H9 (cell line): ENCODE measurements around the gene CDH4. TPM values are rescaled to one million over a fixed set of nuclear protein-coding genes. Genes with fewer than 3 reads are reported as not detected.

Experiments
- DNase-seq: peaks from one replicate; pipeline ENCODE4 v3.0.0-alpha.2; 2017
- H2AFZ ChIP-seq: one replicate; pipeline ENCODE4 v1.6.1; 2013; ENCODE audit warnings: mild to moderate bottlenecking, low read length, control low read depth, moderate library complexity
- H2AK5ac ChIP-seq: 2 replicates; pipeline ENCODE4 v1.6.1; 2013; ENCODE audit warnings: low read length, control low read depth, mixed read lengths; ENCODE audit not compliant: insufficient read length
- H2BK120ac ChIP-seq: one replicate; pipeline ENCODE4 v1.6.1; 2013; ENCODE audit warnings: low read depth, mild to moderate bottlenecking, low read length, control low read depth, inconsistent platforms; ENCODE audit not compliant: poor library complexity, severe bottlenecking
- H2BK12ac ChIP-seq: 2 replicates; pipeline ENCODE4 v1.6.1; 2013; ENCODE audit warnings: low read length, control low read depth, mixed read lengths, low read depth; ENCODE audit not compliant: insufficient read length
- H2BK15ac ChIP-seq: 2 replicates; pipeline ENCODE4 v1.6.1; 2013; ENCODE audit warnings: low read depth, low read length, control low read depth
- H2BK20ac ChIP-seq: one replicate; pipeline ENCODE4 v1.6.1; 2013; ENCODE audit warnings: low read depth, mild to moderate bottlenecking, low read length, control low read depth, inconsistent platforms; ENCODE audit not compliant: poor library complexity, severe bottlenecking
- H2BK5ac ChIP-seq: 2 replicates; pipeline ENCODE4 v1.6.1; 2013; ENCODE audit warnings: low read length, control low read depth, mixed read lengths; ENCODE audit not compliant: insufficient read length
- H3K14ac ChIP-seq: 2 replicates; pipeline ENCODE4 v1.6.1; 2013; ENCODE audit warnings: low read length, control low read depth; ENCODE audit not compliant: insufficient read depth
- H3K18ac ChIP-seq: 2 replicates; pipeline ENCODE4 v1.6.1; 2013; ENCODE audit warnings: low read depth, mild to moderate bottlenecking, mixed read lengths, low read length, control low read depth; ENCODE audit not compliant: insufficient read length
- H3K23ac ChIP-seq: 2 replicates; pipeline ENCODE4 v1.6.1; 2013; ENCODE audit warnings: low read length, control low read depth, mixed read lengths, low read depth; ENCODE audit not compliant: insufficient read length
- H3K23me2 ChIP-seq: 2 replicates; pipeline ENCODE4 v1.6.1; 2013; ENCODE audit warnings: low read depth, mild to moderate bottlenecking, mixed read lengths, low read length, control low read depth; ENCODE audit not compliant: insufficient read length, poor library complexity, severe bottlenecking
- H3K27ac ChIP-seq: 2 replicates; pipeline ENCODE4 v1.5.1; 2013; ENCODE audit warnings: low read length, control low read depth, mixed read lengths, low read depth; ENCODE audit not compliant: insufficient read length
- H3K27me3 ChIP-seq: 2 replicates; pipeline ENCODE4 v1.6.1; 2013; ENCODE audit warnings: low read length, control low read depth, inconsistent platforms; ENCODE audit not compliant: insufficient read depth
- H3K4ac ChIP-seq: 2 replicates; pipeline ENCODE4 v1.6.1; 2013; ENCODE audit warnings: low read depth, mild to moderate bottlenecking, control low read depth, inconsistent platforms, low read length, moderate library complexity
- H3K4me1 ChIP-seq: 2 replicates; pipeline ENCODE4 v1.6.1; 2013; ENCODE audit warnings: low read length, control low read depth, inconsistent platforms; ENCODE audit not compliant: insufficient read depth
- H3K4me2 ChIP-seq: 2 replicates; pipeline ENCODE4 v1.6.1; 2013; ENCODE audit warnings: low read length, control low read depth, mixed read lengths; ENCODE audit not compliant: insufficient read length, insufficient read depth
- H3K56ac ChIP-seq: 2 replicates; pipeline ENCODE4 v1.6.1; 2013; ENCODE audit warnings: low read depth, mild to moderate bottlenecking, mixed read lengths, low read length, control low read depth; ENCODE audit not compliant: insufficient read length
- H3K79me1 ChIP-seq: 2 replicates; pipeline ENCODE4 v1.6.1; 2013; ENCODE audit warnings: low read depth, mild to moderate bottlenecking, moderate library complexity, low read length, control low read depth, inconsistent platforms; ENCODE audit not compliant: insufficient read depth, poor library complexity, severe bottlenecking
- H3K79me2 ChIP-seq: 2 replicates; pipeline ENCODE4 v1.6.1; 2013; ENCODE audit warnings: low read length, control low read depth, inconsistent platforms; ENCODE audit not compliant: insufficient read depth
- H3K9ac ChIP-seq: 2 replicates; pipeline ENCODE4 v1.6.1; 2013; ENCODE audit warnings: low read length, control low read depth, mixed read lengths; ENCODE audit not compliant: insufficient read length; ENCODE audit errors: extremely low read depth
- H3K9me3 ChIP-seq: one replicate; pipeline ENCODE4 v1.6.1; 2013; ENCODE audit warnings: low read depth, low read length, inconsistent platforms; ENCODE audit not compliant: control insufficient read depth
- H3T11ph ChIP-seq: one replicate; pipeline ENCODE4 v1.6.1; 2013; ENCODE audit warnings: mild to moderate bottlenecking, low read length, control low read depth, inconsistent platforms
- H4K20me1 ChIP-seq: one replicate; pipeline ENCODE4 v1.6.1; 2013; ENCODE audit not compliant: control insufficient read depth, insufficient read length, insufficient read depth
- H4K5ac ChIP-seq: 2 replicates; pipeline ENCODE4 v1.6.1; 2013; ENCODE audit warnings: low read depth, mild to moderate bottlenecking, mixed read lengths, low read length, control low read depth; ENCODE audit not compliant: insufficient read length
- H4K8ac ChIP-seq: replicated peaks from 2 replicates; pipeline ENCODE4 v1.6.1; 2013; ENCODE audit warnings: low read length, control low read depth, mixed read lengths, low read depth; ENCODE audit not compliant: insufficient read length
- H4K91ac ChIP-seq: 2 replicates; pipeline ENCODE4 v1.6.1; 2013; ENCODE audit warnings: low read depth, mild to moderate bottlenecking, moderate library complexity, mixed read lengths, low read length, control low read depth; ENCODE audit not compliant: insufficient read length
- H3K27ac Mint-ChIP-seq, 3 experiments: 2 replicates in 2 of 3; 3 replicates in 1 of 3; pipeline ENCODE4 v1.8.0; 2020 to 2021; ENCODE audit warnings: mixed read lengths in 3 of 3, mild to moderate bottlenecking in 1 of 3, moderate library complexity in 1 of 3
- H3K27me3 Mint-ChIP-seq: 2 replicates; pipeline ENCODE4 v1.8.0; 2021; ENCODE audit warnings: low read depth, mild to moderate bottlenecking, moderate library complexity, mixed read lengths
- H3K36me3 Mint-ChIP-seq, 3 experiments: 2 replicates in 2 of 3; 3 replicates in 1 of 3; pipeline ENCODE4 v1.8.0; 2020 to 2021; ENCODE audit warnings: low read depth in 3 of 3, mixed read lengths in 3 of 3; ENCODE audit not compliant: insufficient read depth in 1 of 3
- H3K4me1 Mint-ChIP-seq, 2 experiments: 2 replicates each; pipeline ENCODE4 v1.8.0; 2020; ENCODE audit warnings: mixed read lengths in 2 of 2
- H3K4me3 Mint-ChIP-seq, 2 experiments: 2 replicates in 1 of 2; 3 replicates in 1 of 2; pipeline ENCODE4 v1.8.0; 2020 to 2021; ENCODE audit warnings: mild to moderate bottlenecking in 2 of 2, mixed read lengths in 2 of 2, moderate library complexity in 1 of 2
- H3K9me3 Mint-ChIP-seq, 2 experiments: 2 replicates in 1 of 2; 3 replicates in 1 of 2; pipeline ENCODE4 v1.8.0; 2020; ENCODE audit warnings: mild to moderate bottlenecking in 2 of 2, mixed read lengths in 2 of 2, moderate library complexity in 1 of 2
- WGBS: extraction: QIAGEN DNeasy Blood & Tissue Kit; methylation state at CpG from one replicate; pipeline ENCODE4 v1.1.7; 2013; ENCODE audit warnings: missing lambda C conversion rate, low lambda C conversion rate, mixed read lengths; ENCODE audit not compliant: insufficient read length; ENCODE audit errors: extremely low coverage; 5-methylcytosine and 5-hydroxymethylcytosine counted together
- total RNA-seq: library from RNA; stranded (reverse); gene quantifications from 2 replicates; pipeline ENCODE4 v1.2.1, GENCODE V29; 2021
- TF ChIP-seq, protein P1 (sequence below): fragments of 200-600 bp; sonication (generic); conservative IDR thresholded peaks from 3 replicates; pipeline ENCODE4 v1.8.0; 2021; ENCODE audit warnings: antibody characterized with exemption, mild to moderate bottlenecking

CDH4 gene
- total RNA-seq, 1 experiment from 2014 or later, result 3.0 TPM

DNA sequence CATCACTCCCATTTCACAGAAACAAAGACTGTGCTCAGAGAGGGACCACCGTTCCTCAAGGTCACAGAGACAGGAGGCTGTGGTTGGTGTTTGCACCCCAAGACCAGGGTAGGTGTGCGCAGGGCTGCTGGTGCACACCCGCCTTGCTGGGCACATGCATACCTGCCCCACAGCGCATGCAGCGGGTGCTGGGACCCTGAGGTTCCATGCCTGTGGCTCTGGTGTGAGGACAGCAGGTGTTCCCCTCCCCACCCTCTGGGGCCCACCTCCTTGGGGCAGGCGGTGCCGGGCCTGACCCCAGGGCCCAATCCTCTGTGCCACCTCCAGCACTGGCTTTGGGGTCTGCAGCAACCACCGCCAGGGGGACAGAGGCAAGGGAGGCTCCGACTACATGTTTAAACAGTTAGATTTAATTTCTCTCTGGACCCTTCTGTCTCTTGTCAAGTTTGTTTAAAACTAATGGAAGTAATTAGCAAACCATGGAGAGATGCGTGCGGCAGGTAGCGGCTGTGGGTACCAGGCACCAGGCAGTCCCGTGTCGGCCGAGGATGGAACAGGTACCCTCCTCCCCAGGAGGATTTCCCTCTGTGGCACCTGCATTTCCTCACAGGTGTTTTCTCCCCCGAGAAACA is 485.9 kb downstream of the CDH4 start:
- DNase-seq, result no peak
- H3K27ac Mint-ChIP-seq, result no peak overlapping the region

More for the DNA sequence above, 485.9 kb downstream of the CDH4 start:
- Mint-ChIP-seq H3K27me3 (peaks cover 50% of the 10 kb centered on the region), H3K36me3 (no peaks in the 10 kb centered on the region), H3K4me3 (no peak overlapping the region), H3K4me1 (no peaks in the 10 kb centered on the region), H3K9me3 (no peaks in the 10 kb centered on the region)
- Histone ChIP-seq H2AK5ac (no peak overlapping the region), H3K79me1 (no peaks in the 10 kb centered on the region), H3K9me3 (no peaks in the 10 kb centered on the region), H2BK12ac (no peak overlapping the region), H3K14ac (no peak overlapping the region; the same call in 1 of the 2 replicates), H3K4ac (no peak overlapping the region), H4K20me1 (no peaks in the 10 kb centered on the region), H3K23me2 (no peaks in the 10 kb centered on the region), H4K5ac (no peak overlapping the region), H2BK20ac (no peak overlapping the region), H3K56ac (no peak overlapping the region), H3K27me3 (peaks cover 2% of the 10 kb centered on the region; the same call in 1 of the 2 replicates), H2BK120ac (no peak overlapping the region), H2BK15ac (no peak overlapping the region), H3K18ac (no peak overlapping the region), H3K79me2 (no peaks in the 10 kb centered on the region), H4K91ac (no peak overlapping the region), H3K4me1 (no peaks in the 10 kb centered on the region), H3K4me2 (no peak overlapping the region), H4K8ac (no peak overlapping the region), H3K27ac (no peak overlapping the region), H3K23ac (no peak overlapping the region), H3K9ac (no peak overlapping the region), H2AFZ (no peak overlapping the region), H2BK5ac (no peak overlapping the region), H3T11ph (no peak overlapping the region)
- WGBS, result no CpG with 5 or more reads among the region's 16 CpGs
- TF ChIP-seq, protein P1, sequence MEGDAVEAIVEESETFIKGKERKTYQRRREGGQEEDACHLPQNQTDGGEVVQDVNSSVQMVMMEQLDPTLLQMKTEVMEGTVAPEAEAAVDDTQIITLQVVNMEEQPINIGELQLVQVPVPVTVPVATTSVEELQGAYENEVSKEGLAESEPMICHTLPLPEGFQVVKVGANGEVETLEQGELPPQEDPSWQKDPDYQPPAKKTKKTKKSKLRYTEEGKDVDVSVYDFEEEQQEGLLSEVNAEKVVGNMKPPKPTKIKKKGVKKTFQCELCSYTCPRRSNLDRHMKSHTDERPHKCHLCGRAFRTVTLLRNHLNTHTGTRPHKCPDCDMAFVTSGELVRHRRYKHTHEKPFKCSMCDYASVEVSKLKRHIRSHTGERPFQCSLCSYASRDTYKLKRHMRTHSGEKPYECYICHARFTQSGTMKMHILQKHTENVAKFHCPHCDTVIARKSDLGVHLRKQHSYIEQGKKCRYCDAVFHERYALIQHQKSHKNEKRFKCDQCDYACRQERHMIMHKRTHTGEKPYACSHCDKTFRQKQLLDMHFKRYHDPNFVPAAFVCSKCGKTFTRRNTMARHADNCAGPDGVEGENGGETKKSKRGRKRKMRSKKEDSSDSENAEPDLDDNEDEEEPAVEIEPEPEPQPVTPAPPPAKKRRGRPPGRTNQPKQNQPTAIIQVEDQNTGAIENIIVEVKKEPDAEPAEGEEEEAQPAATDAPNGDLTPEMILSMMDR, result no peak
